ENCODE results near the gene COPRS. TPM values are rescaled to one million over a fixed set of nuclear protein-coding genes. Genes with fewer than 3 reads are reported as not detected.

Gene COPRS
- total and polyA plus RNA-seq, 2 donors = 34.7 to 59.6 TPM

DNA sequence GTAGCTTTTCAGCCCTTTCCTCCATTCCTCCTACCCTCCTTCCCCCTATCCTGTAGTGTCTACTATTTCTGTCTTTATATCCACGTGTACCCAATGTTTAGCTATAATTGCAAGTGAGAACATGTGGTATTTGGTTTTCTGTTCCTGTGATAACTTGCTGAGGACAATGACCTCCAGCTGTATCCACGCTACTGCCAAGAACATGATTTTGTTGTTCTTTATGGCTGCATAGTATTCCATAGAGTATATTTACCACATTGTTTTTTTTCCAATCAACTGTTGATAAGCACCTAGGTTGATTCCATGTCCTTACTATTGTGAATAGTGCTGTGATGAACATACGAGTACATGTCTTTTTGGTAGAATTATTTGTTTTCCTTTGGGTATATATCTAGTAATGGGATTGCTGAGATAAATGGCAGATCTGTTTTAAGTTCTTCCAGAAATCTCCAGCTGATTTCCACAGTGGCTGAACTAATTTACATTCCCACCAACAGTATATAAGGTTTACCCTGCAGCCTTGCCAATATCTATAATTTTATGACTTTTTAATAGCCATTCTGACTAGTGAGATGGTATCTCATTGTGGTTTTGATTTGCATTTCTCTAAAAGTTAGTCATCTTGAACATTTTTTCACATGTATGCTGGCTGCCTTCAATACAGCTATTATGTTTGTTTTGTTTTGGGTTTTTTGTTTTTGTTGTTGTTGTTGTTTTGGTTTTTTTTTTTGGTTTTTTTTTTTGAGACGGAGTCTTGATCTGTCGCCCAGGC, 10.9 kb upstream of the COPRS start:
- Histone ChIP-seq H3K4me3 (ENCODE audit: low read depth, low read length) (no peak overlapping the region), H3K4me1 (ENCODE audit: insufficient read depth) (no peaks in the 10 kb centered on the region), H3K27ac (ENCODE audit: low read depth) (no peak overlapping the region), H3K36me3 (ENCODE audit: insufficient read depth) (peaks cover 9% of the 10 kb centered on the region)
- no peak for DNase-seq (ENCODE audit: extremely low spot score)
- WGBS = 89% methylated on average over 5 of the region's 5 CpGs

DNA sequence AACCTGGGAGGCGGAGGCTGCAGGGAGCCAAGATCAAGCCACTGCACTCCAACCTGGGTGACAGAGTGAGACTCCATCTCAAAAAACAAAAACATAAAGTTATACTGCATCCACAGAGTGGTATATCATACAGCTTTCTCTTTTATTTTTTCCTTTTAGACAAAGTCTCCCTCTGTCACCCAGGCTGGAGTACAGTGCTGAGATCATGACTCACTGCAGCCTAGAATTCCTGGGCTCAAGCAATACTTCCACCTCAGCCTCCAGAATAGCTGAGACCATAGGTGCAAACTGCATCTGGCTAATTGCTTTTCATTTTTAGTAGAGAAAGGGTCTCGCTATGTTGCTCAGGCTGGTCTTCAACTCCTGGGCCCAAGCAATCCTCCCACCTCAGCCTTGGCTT, 10.0 kb upstream of the COPRS start:
- WGBS = over 99% methylated on average over 2 of the region's 2 CpGs
- Histone ChIP-seq H3K27ac (ENCODE audit: low read depth) (no peak overlapping the region), H3K4me3 (ENCODE audit: low read depth, low read length) (no peak overlapping the region), H3K36me3 (ENCODE audit: insufficient read depth) (peaks cover 11% of the 10 kb centered on the region), H3K4me1 (ENCODE audit: insufficient read depth) (no peaks in the 10 kb centered on the region)
- DNase-seq (ENCODE audit: extremely low spot score) = no peak

DNA sequence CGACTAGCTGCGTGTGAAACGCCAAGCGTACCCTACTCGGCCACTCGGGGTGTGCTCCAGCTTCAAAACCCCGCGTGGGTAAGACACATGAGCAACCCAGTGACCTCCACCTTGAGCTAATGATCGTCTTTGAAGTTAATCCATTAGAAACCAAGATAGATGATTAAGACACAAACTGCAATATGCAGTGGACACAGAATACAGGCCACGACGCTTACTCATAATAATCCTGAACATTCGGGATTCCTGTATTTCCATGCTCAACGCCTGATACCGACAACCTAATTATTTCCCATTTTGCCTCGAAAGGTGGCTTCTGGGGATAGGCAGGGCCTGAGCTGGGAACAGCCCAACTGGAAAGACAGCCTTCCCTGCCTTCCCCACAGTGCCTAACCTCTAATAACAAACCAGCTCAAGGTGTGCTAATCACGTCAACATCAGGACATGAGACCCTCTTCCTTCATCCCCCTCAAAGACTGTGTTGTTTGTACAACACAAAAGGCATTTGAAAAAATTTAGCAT, 504 bp upstream of the COPRS start:
- H3K27ac ChIP-seq (ENCODE audit: low read depth) = no peak overlapping the region

DNA sequence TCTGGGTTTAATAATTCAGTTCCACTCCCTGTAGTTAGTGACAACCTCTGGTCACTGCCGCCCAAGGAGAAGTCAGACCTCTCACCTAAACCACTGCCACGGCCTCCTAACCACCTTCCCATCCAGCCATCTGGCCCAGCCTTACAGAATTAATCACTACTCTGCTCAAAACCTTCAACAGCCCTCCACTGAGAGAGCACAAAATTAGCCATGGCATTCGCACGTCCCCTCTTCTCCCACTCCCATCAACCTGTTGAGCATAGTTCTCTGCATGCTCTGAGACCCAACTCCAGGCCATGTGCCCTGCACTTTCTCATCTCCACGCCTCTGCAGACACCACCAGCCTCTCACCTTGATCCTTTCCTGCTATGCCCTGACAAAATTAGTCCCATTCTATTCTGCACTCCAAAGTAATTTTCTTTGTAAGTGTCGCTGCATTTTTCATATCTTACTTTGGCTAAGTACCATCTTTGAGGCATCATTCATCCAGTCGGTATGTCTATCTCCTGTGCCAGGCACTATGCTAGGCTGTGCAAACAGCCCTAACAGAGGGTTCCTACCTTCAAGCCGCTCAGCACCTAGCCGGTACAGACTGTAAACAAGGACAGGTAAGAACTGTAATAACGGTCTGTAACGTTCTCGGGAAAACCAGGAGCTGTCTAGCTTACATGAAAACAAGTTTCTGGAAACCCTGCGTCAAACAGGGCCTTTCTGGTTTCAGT, 963 bp downstream of the COPRS start:
- WGBS = 28% methylated on average over 13 of the region's 13 CpGs
- peak overlapping the region; percentile 87 for H3K4me3 ChIP-seq (ENCODE audit: low read depth, low read length)
- H3K36me3 ChIP-seq (ENCODE audit: insufficient read depth) = peaks cover 3% of the 10 kb centered on the region
- no peaks in the 10 kb centered on the region for H3K4me1 ChIP-seq (ENCODE audit: insufficient read depth)
- no peak overlapping the region for H3K27ac ChIP-seq (ENCODE audit: low read depth)
- no peak for DNase-seq (ENCODE audit: extremely low spot score)

More for the DNA sequence above, 504 bp upstream of the COPRS start:
- no peaks in the 10 kb centered on the region for H3K4me1 ChIP-seq (ENCODE audit: insufficient read depth)
- WGBS = 14% methylated on average over 16 of the region's 16 CpGs
- H3K4me3 ChIP-seq (ENCODE audit: low read depth, low read length) = peak overlapping the region; percentile 87
- no peak for DNase-seq (ENCODE audit: extremely low spot score)
- peaks cover 6% of the 10 kb centered on the region for H3K36me3 ChIP-seq (ENCODE audit: insufficient read depth)

DNA sequence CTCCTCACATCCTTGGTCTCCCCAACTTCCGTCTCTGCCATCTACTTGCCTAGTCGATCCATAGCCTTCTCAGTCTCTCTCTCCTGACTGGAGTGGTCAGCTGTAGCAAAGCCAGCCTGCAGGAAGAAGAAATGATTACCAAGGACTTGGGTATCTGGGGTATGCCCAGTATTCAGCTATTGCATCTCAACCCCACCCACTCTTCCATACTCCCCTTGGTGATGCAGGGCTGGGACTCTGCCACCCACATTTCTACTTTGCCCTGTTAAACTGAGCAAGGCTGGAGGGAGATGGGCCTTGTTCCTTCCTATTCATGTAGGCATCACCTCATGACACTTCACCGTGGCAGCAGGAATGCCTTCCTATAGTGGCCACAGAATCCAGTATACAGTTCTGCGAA, 2.3 kb downstream of the COPRS start:
- Histone ChIP-seq H3K4me3 (ENCODE audit: low read depth, low read length) (no peak overlapping the region), H3K36me3 (ENCODE audit: insufficient read depth) (peaks cover 2% of the 10 kb centered on the region), H3K4me1 (ENCODE audit: insufficient read depth) (no peaks in the 10 kb centered on the region), H3K27ac (ENCODE audit: low read depth) (no peak overlapping the region)
- DNase-seq (ENCODE audit: extremely low spot score) = no peak
- WGBS = 95% methylated on average over 4 of the region's 4 CpGs

DNA sequence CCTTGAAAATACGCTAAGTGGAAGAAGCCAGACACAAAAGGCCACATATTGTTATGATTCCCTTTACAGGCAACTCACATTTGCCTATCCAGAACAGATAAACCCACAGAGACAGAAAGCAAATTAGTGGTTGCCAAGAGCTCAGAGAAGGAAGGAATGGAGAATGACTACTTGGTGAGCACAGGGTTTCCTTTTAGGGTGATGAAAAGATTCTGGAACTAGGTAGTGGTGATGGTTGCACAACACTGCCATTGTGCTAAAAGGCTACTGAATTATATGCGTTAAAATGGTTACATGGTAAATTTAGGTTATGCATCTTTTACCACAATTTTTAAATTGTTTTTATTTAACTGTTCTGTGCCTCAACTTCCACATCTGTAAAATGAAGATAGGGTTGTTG, 4.4 kb downstream of the COPRS start:
- Histone ChIP-seq H3K4me3 (ENCODE audit: low read depth, low read length) (no peak overlapping the region), H3K4me1 (ENCODE audit: insufficient read depth) (no peaks in the 10 kb centered on the region), H3K27ac (ENCODE audit: low read depth) (no peak overlapping the region), H3K36me3 (ENCODE audit: insufficient read depth) (peaks cover 2% of the 10 kb centered on the region)
- no peak for DNase-seq (ENCODE audit: extremely low spot score)
- 94% methylated on average over 2 of the region's 2 CpGs for WGBS

DNA sequence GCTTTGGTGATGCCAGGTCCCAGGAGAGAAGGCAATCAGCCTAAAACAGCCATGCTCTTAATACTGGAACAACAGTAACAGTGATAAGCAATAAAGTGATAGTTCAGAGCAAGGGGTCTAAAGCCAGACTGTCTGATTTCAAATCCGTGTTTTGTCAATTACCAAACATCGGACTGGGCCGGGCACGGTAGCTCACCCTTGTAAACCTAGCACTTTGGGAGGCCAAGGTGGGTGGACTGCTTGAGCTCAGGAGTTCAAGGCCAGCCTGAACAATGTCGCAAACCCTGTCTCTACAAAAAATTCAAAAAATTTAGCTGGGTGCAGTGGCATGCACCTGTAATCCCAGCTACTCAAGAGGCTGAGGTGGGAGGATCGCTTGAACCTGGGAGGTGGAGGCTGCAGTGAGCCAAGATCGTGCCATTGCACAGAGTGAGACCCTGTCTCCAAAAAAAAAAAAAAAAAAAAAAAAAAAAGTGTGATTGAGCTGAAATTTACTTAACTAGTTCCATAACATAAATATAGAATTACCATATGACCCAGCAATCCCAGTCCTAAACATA, 5.1 kb downstream of the COPRS start:
- WGBS = 85% methylated on average over 7 of the region's 7 CpGs

DNA sequence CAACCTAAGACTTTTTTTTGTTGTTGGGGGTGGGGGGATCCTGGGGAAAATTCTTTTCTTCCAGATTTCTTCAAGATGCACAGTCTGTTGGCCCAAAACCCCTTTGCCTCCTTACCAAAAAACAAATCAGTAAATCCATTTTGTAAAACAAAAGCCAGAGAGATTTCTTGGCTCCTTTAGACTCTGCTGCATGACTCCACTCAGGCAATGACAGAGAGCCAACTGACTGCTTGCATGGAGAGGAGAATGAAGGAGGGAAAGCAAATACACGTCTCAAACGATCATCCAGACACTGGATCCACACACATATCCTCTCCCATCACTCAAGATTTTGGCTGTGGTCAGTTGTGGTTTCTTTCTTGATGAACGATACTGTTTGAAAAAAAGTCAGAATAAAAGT, 13.8 kb downstream of the COPRS start:
- DNase-seq (ENCODE audit: extremely low spot score) = no peak
- 36% methylated on average over 3 of the region's 3 CpGs for WGBS
- H3K27ac ChIP-seq (ENCODE audit: low read depth) = no peak overlapping the region
- H3K4me3 ChIP-seq (ENCODE audit: low read depth, low read length) = no peak overlapping the region
- no peaks in the 10 kb centered on the region for H3K36me3 ChIP-seq (ENCODE audit: insufficient read depth)
- no peaks in the 10 kb centered on the region for H3K4me1 ChIP-seq (ENCODE audit: insufficient read depth)

More for the DNA sequence above, 5.1 kb downstream of the COPRS start:
- H3K36me3 ChIP-seq (ENCODE audit: insufficient read depth) = peaks cover 2% of the 10 kb centered on the region
- no peak overlapping the region for H3K27ac ChIP-seq (ENCODE audit: low read depth)
- DNase-seq (ENCODE audit: extremely low spot score) = no peak
- no peak overlapping the region for H3K4me3 ChIP-seq (ENCODE audit: low read depth, low read length)
- no peaks in the 10 kb centered on the region for H3K4me1 ChIP-seq (ENCODE audit: insufficient read depth)

DNA sequence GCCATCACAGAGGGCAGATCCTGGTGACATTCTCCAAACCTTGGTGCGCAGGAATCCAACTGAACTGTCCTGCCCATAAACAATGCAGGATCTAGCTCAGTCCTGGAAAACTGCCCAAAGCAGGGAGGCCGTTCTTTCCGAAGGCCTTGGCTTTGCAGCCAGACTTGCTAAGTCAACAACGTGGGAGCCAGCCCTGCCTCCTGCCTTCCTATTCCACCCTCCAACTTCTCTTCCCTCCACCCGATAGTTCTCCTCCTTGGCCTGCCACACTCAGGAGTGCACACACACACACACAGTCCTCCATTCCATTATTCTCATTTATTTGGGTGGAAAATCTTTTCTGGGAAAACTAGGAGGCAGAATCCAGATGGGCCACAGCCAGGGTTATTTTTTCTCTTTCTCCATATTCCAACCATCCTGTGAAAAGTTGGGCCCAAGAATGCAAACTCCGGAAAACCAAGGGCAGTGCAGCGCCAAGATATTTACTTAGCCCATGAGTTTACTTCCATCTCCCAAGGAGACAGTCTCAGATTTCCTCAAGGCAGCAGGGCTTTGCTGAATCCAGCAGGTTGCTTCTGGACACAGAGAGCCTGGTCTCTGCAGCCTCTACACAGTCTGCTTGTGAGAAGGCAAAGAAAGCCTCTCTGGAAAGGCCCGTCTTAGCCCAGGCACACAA, 15.8 kb downstream of the COPRS start:
- WGBS = 23% methylated on average over 8 of the region's 8 CpGs
- no peak overlapping the region for H3K27ac ChIP-seq (ENCODE audit: low read depth)
- no peak for DNase-seq (ENCODE audit: extremely low spot score)
- no peaks in the 10 kb centered on the region for H3K36me3 ChIP-seq (ENCODE audit: insufficient read depth)
- H3K4me3 ChIP-seq (ENCODE audit: low read depth, low read length) = no peak overlapping the region
- no peaks in the 10 kb centered on the region for H3K4me1 ChIP-seq (ENCODE audit: insufficient read depth)

DNA sequence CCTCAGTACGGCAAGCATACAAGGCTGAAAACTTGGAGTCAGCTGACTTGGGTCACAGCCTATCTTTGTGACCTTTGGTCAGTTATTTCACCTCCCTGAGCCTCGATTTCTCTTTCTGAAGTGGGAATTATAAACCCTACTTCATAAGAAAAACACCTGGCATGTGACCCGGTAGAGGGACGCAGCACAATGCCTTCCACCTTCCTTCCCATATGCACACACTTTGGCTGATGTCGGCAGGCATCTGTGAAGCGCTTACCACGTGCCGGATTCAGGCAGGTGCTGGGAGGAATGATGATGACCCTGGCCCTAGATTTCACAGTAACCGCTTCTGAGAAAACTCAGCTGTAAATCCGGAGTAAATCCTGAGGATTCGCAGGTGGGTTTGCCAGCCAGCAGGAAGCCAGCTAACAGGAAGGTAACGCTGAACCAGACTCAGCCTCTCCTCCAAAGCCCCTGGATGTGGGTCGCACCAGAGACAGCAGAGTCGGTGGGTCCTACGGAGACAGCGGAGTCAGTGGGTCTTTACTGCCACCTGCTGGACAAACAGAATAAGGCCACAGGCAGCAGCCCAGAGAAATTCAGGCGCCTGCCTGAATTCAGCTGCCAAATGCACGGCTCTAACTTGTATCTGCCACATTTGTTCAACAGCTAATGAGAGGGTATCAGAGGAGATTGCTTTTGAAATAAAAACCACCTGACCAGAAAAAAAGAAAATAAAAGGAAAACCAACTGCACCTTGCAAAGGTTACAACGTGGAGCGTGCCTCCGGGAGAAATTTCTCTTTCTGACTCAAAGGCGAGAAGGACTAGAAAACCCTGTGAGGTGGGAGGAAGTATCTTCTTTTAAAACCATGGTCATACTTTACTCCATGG, 16.6 kb downstream of the COPRS start:
- 19% methylated on average over 22 of the region's 22 CpGs for WGBS
- DNase-seq (ENCODE audit: extremely low spot score) = peak; percentile 59
- Histone ChIP-seq H3K27ac (ENCODE audit: low read depth) (no peak overlapping the region), H3K36me3 (ENCODE audit: insufficient read depth) (no peaks in the 10 kb centered on the region), H3K4me3 (ENCODE audit: low read depth, low read length) (no peak overlapping the region), H3K4me1 (ENCODE audit: insufficient read depth) (no peaks in the 10 kb centered on the region)

DNA sequence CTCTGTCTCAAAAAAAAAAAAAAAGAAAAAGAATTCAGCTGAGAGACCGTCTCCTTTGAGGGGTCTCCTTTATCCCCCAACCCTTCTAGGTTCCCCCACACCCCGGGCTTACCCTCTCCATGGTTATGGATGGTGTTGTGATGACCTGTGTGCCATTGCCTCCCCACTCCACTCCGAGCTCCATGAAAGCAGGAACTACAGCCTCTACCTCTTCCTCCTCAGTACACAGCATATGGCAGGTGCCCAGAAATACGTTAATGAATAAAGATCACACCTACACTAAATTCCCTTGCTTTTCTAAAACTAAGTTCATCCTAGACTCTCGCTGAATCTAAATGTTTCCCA, 17.2 kb downstream of the COPRS start:
- Histone ChIP-seq H3K4me1 (ENCODE audit: insufficient read depth) (no peaks in the 10 kb centered on the region), H3K36me3 (ENCODE audit: insufficient read depth) (no peaks in the 10 kb centered on the region), H3K4me3 (ENCODE audit: low read depth, low read length) (no peak overlapping the region), H3K27ac (ENCODE audit: low read depth) (no peak overlapping the region)
- DNase-seq (ENCODE audit: extremely low spot score) = no peak
- 75% methylated on average over 5 of the region's 5 CpGs for WGBS

DNA sequence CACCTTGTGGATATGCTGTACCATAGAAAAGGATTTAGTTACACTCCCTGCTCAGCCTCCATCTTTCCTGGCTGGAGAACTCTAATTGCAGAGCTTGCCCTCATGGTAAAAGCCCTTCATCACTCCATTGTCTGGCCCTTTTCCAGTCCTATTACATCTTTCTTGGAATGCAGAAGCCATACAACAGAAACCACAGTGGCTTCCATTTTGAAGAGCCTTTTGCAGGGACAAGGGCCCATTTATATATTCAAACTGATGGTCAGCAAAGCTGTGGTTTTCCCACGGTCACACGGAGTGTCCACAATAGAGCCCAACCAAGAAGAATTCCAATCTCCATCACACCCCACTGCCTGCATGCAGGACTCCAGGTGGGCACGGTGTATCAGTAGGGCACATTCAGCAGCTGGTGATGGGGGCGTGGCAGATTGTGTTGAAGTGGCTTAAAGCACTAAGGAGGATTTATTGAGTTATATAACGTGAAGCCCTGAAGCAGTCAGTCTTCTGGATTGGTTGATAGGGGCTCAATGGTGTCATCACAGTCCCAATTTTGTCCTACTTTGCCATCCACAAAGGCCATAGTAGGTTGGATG, 20.3 kb downstream of the COPRS start:
- no peak for DNase-seq (ENCODE audit: extremely low spot score)
- 87% methylated on average over 5 of the region's 5 CpGs for WGBS
- no peaks in the 10 kb centered on the region for H3K36me3 ChIP-seq (ENCODE audit: insufficient read depth)
- no peak overlapping the region for H3K4me3 ChIP-seq (ENCODE audit: low read depth, low read length)
- no peaks in the 10 kb centered on the region for H3K4me1 ChIP-seq (ENCODE audit: insufficient read depth)
- no peak overlapping the region for H3K27ac ChIP-seq (ENCODE audit: low read depth)
